ENCODE measurements around the gene PHAF1.

PHAF1 gene

GRCh38 chr16:67183284-67183626 is 73.5 kb downstream of the PHAF1 start:
- Histone ChIP-seq H3K9me3 (ENCODE audit: insufficient read depth, low read length, severe bottlenecking) (no peaks in the 10 kb centered on the region), H3K4me1 (ENCODE audit: insufficient read depth, low read length) (peaks cover 53% of the 10 kb centered on the region), H3K27ac (ENCODE audit: low read length) (peak overlapping the region; percentile 82), H4K20me1 (ENCODE audit: insufficient read depth, low read length) (peaks cover 14% of the 10 kb centered on the region), H3K36me3 (ENCODE audit: insufficient read depth, low read length) (no peaks in the 10 kb centered on the region), H3K9ac (ENCODE audit: low read depth, low read length) (peak overlapping the region; percentile 69), H3K79me2 (ENCODE audit: insufficient read depth, low read length) (peaks cover 28% of the 10 kb centered on the region), H3K27me3 (ENCODE audit: insufficient read depth, low read length, poor library complexity) (no peaks in the 10 kb centered on the region), H2AFZ (ENCODE audit: low read depth, low read length) (peak overlapping the region; percentile 87), H3K4me2 (ENCODE audit: insufficient read depth, low read length) (peak overlapping the region; percentile 99), H3K4me3 (ENCODE audit: low read depth in 1 of 2, low read length in 2 of 2) (peak overlapping the region; percentile 41 to 87; a peak in 3 of 4 replicates)
- TF ChIP-seq CTCF (IDR thresholded peaks at IDR 0.05; ENCODE audit: borderline replicate concordance, extremely low read depth, low read length, poor library complexity, severe bottlenecking) = no peak
- TF ChIP-seq EZH2 (IDR thresholded peaks at IDR 0.05; ENCODE audit: borderline replicate concordance, low read depth, low read length, severe bottlenecking) = no peak
- DNase-seq (no peak), ATAC-seq (ENCODE audit: insufficient read depth, low read depth) (no peak)

GRCh38 chr16:67183627-67184452 is 74.1 kb downstream of the PHAF1 start, which contains the start of gene MATCAP1:
MATCAP1 (minus strand) TSS chr16:67183963; CDS start chr16:67180610, 3,353 bp downstream.
- peak within 1 kb of the TSS; percentile 99 for H3K4me2 ChIP-seq (ENCODE audit: insufficient read depth, low read length)
- H3K27me3 ChIP-seq (ENCODE audit: insufficient read depth, low read length, poor library complexity) = no peaks in the 10 kb centered on the region
- H3K27ac ChIP-seq (ENCODE audit: low read length) = peak within 1 kb of the TSS; percentile 82
- no peaks in the 10 kb centered on the region for H3K36me3 ChIP-seq (ENCODE audit: insufficient read depth, low read length)
- ATAC-seq (ENCODE audit: insufficient read depth, low read depth) = peak; percentile 89
- TF ChIP-seq CTCF (IDR thresholded peaks at IDR 0.05; ENCODE audit: borderline replicate concordance, extremely low read depth, low read length, poor library complexity, severe bottlenecking) (no peak), EZH2 (IDR thresholded peaks at IDR 0.05; ENCODE audit: borderline replicate concordance, low read depth, low read length, severe bottlenecking) (no peak)
- peaks cover 28% of the 10 kb centered on the region for H3K79me2 ChIP-seq (ENCODE audit: insufficient read depth, low read length)
- peaks cover 53% of the 10 kb centered on the region for H3K4me1 ChIP-seq (ENCODE audit: insufficient read depth, low read length)
- H3K9ac ChIP-seq (ENCODE audit: low read depth, low read length) = peak within 1 kb of the TSS; percentile 69
- DNase-seq = peak; percentile 98
- H4K20me1 ChIP-seq (ENCODE audit: insufficient read depth, low read length) = peaks cover 13% of the 10 kb centered on the region
- no peaks in the 10 kb centered on the region for H3K9me3 ChIP-seq (ENCODE audit: insufficient read depth, low read length, severe bottlenecking)
- peak within 1 kb of the TSS; percentile 41 to 87 for H3K4me3 ChIP-seq (ENCODE audit: low read depth in 1 of 2, low read length in 2 of 2)
- H2AFZ ChIP-seq (ENCODE audit: low read depth, low read length) = peak within 1 kb of the TSS; percentile 92

GRCh38 chr16:67184453-67184994 is 74.8 kb downstream of the PHAF1 start:
- ATAC-seq (ENCODE audit: insufficient read depth, low read depth) (peak; percentile 23), DNase-seq (no peak)
- TF ChIP-seq CTCF (IDR thresholded peaks at IDR 0.05; ENCODE audit: borderline replicate concordance, extremely low read depth, low read length, poor library complexity, severe bottlenecking) (no peak), EZH2 (IDR thresholded peaks at IDR 0.05; ENCODE audit: borderline replicate concordance, low read depth, low read length, severe bottlenecking) (no peak)
- Histone ChIP-seq H3K9ac (ENCODE audit: low read depth, low read length) (peak overlapping the region; percentile 69), H3K27me3 (ENCODE audit: insufficient read depth, low read length, poor library complexity) (no peaks in the 10 kb centered on the region), H3K36me3 (ENCODE audit: insufficient read depth, low read length) (no peaks in the 10 kb centered on the region), H3K27ac (ENCODE audit: low read length) (peak overlapping the region; percentile 82; the same call in 1 of the 2 replicates), H3K4me1 (ENCODE audit: insufficient read depth, low read length) (peaks cover 50% of the 10 kb centered on the region), H3K4me2 (ENCODE audit: insufficient read depth, low read length) (peak overlapping the region; percentile 99), H4K20me1 (ENCODE audit: insufficient read depth, low read length) (peaks cover 6% of the 10 kb centered on the region), H3K9me3 (ENCODE audit: insufficient read depth, low read length, severe bottlenecking) (no peaks in the 10 kb centered on the region), H3K79me2 (ENCODE audit: insufficient read depth, low read length) (peaks cover 28% of the 10 kb centered on the region), H2AFZ (ENCODE audit: low read depth, low read length) (peak overlapping the region; percentile 92), H3K4me3 (ENCODE audit: low read depth in 1 of 2, low read length in 2 of 2) (peak overlapping the region; percentile 41 to 87)

Data from DND-41 (cell line).